Measurements from ENCODE around the gene PRKAR1B.

GRCh38 chr7:711922-712380, 15.1 kb downstream of the PRKAR1B start:
- TF ChIP-seq POLR2A (IDR thresholded peaks at IDR 0.05) (no peak), CTCF (IDR thresholded peaks at IDR 0.05) (no peak)
